HG03354 (cell line): ENCODE results near the gene LINS1.

Experiments used
- ATAC-seq: cut with Tn5 transposase; IDR thresholded peaks from one replicate; pipeline ENCODE4 v1.9.1; 2021; ENCODE audit warnings: mild to moderate bottlenecking; ENCODE audit not compliant: unreplicated experiment, poor library complexity, severe bottlenecking

Gene LINS1, protein sequence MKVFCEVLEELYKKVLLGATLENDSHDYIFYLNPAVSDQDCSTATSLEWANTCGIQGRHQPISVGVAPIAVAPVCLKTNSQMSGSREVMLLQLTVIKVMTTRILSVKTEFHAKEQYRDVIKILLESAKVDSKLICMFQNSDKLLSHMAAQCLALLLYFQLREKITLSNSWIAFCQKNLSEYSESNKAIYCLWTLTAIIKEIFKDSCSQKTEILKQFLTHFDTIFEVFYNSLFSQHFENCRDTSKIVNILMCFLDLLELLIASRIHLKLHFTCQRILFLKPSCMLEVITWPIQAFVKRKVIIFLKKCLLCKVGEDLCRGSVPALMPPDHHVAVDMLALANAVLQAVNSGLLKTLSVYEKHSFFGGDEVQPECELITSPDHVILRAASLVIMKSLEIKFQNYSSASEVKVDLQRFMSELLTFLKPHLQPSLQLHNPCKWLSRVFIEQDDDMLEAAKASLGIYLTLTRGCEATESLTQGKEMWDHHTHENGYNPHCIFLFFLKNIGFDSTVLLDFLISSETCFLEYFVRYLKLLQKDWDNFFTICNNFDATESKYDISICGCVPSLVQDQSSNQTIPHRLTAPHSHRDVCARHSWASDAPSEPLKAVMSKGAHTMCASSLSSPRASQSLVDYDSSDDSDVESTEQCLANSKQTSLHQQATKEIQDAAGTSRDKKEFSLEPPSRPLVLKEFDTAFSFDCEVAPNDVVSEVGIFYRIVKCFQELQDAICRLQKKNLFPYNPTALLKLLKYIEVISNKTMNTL

GRCh38 chr15:100602064-100602822, at the start of gene LINS1, which contains the start of gene ASB7:
TSS of gene LINS1 (minus strand) at chr15:100602184. CDS start at chr15:100580842, 21,342 bp downstream.
TSS of gene ASB7 (plus strand) at chr15:100602589. CDS start at chr15:100612217, 9,628 bp downstream.
- peak; percentile 90 for ATAC-seq

DNA sequence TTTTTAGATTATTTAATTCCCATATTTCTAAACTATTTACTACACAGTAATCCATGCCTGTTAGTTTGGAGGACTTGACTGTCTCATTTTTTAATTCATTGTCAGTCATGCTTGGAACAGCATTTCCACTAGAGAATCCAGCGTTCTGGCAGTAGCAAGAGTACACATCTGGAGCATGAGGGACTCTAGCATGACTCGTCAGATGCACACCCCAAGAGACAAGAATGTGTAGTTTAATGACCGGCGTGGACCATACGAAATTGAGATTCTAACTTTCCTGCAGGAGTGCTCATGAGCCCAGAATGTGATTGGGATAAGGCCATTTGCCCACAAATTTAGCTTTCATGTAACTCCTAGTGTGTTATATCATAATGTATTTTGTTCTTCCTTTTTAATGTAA, 49.3 kb upstream of the LINS1 start:
- no peak for ATAC-seq

DNA sequence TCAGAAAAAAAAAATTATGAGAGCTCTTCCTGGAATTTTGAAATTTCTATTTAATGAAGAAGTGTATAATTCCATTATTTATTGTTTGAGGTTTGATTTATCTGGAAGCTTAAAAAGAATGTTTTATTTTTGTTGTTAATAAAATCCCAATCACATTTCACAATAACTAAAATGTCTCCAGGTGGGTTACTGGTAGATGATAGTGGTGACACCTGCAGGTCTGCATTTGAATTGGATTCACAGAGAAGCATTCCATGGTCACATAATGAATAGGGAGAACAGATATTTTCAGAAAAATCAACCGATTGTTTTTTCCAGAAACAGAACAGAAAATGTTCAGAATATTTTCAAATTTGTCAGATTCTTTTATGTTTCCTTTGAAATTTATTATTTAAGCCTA, 48.7 kb upstream of the LINS1 start:
- no peak for ATAC-seq

DNA sequence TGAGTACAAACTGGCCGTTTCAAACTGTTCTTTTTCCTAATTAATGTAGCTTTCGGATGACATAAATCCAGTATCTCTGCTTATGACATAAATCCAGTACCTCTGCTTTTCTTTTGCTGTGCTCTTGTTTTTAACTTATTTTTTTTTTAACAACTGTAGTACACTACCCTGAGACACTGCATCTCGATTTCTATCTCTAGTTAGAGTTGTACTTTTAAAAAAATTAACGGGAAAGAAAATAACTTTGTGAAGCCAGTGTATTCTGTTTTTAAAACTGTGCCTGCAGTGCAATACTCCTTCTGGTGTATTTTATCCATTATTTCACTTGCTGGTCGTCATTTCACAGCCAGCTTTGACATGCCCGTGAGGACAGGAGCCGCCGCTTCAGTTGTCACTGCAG, 47.0 kb upstream of the LINS1 start:
- ATAC-seq = no peak

DNA sequence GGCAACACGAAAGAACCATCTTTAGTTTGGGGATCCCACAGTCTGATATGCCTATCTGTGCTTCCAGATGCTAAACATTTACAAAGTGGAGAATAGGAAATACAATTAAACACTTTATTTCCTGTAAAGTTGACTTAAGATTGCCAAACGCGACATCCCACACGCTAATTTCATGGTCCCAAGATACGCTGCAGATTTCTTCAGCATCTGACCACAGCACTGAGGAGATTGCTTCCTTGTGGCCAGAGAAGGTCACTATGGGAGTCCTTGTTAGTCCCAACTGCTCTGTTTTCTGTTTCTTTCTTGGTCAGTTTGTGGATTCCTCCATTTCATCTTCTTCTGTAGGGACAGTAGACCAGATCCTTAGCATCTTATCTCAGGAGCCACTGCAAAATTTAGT, 43.7 kb upstream of the LINS1 start:
- no peak for ATAC-seq

- no peak for ATAC-seq
These were observed 41.0 kb upstream of the LINS1 start for GRCh38 chr15:100642950-100643338.

DNA sequence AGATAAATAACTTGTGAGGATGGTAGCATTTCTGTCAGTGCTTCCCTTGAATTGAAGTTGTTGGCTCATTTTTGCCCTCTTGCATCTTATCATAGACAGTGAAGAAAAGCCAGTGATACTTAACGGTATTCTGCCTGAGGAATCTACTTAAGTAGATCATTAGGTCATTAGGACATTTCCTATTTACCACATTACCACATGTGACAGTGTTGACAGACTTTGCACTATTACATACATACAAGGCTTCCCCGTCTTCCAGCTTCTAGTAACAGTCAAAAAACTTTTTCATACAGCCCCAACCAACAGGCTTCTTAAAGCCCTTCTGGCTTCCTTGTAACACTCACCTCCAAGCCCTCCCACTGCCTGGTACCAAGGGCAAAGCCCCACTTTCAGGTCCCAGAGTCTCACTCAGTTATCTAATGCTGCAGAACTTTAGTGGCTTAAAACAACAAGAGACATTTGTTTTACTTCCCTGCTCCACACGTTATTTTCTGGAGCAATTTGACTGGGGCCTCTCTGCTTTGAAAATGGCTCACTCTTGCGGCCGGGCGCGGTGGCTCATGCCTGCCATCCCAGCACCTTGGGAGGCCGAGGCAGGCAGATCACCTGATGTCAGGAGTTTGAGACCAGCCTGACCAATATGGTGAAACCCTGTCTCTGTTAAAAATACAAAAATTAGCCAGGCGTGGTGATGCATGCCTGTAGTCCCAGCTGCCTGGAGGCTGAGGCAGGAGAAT, 40.4 kb upstream of the LINS1 start:
- no peak for ATAC-seq

DNA sequence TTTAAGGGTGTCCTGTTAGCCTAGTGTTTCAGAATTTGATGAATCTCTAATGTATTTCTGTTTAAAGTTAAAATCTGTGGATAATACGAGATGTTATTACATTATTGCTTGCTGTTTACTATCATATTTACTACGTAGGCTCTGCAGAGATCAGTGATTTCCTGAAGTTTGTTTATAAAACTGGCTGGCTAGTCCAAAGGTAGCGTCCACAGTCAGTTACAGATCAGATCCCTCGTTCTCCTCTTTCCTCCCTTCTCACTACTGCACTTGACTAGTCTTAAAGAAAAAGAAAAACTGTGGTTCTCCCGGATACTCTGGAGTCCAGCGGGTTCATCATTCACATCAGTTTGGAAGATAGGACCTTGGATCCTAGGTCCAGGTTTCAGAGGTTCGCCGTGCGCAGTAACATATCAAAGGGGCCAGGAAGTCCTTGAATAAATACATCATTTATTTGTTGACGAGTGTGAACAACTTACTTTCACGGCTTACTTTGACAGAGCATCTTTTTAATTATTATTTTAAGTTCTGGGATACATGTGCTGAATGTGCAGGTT, 36.3 kb upstream of the LINS1 start:
- no peak for ATAC-seq

DNA sequence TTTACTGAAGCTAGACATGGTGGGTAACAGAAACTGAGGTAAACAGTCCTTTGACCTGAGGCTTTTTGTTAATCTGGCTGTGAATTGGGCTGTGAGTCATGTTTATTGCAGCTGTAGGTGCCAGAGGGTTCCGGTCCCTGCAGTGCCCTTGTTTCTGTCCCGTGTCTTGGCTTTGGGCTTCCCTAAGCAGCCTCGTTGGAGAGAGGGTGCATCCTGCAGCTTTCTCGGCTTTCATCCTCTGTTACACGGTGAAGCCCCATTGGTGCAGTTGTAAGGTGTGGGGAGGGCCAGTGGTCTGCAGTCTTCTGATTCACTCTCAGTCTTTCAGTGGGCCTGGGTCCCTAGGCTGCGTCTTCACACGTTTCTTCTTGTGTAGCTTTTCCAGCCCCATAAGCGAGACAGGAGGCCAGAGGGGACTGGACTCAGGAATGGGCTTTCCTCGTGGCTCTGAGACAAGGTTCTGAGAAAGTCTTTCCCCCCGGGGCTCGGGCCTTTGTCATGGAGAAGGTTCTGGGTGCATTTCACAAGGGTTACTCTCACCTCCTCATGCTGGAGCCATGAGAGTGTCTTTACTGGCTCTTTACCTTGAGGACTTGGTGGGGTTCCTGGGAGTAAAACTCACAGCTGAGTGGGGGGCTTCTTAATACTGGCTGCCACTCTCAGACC, 33.6 kb upstream of the LINS1 start:
- no peak for ATAC-seq

DNA sequence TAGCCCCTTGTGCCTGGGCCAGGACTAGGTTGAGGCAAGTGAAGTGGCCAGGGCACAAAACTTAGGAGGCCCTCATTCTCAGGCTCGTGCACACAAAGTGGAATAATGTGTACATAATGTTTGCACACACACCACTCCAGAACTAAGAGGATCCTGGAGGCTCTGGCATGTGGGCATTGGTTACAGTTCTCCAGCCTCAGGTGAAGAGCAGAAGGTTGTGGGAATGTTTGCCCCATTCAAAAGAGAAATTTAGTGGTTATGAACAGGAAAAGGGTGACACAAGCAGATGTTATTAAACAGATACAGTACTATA, 31.7 kb upstream of the LINS1 start:
- no peak for ATAC-seq

DNA sequence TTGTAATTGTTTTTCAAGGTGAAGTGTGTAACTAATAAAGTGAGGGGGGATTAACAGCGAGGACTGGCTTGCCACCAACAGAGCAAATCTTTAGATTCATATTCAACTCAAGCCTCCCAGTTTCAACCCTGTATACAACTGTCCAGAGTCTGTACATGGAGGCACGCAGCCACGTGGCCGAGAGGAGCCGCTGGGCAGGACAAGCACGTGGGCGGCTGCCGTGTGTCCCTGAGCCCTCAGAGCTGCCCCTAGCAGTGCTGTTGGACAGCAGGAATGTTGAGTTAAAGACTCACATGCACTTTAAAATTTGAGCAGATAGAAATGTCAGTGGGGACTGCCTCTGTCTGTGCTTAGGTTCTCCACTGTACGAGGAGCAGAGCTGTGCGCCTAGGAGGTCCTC, 29.8 kb upstream of the LINS1 start:
- no peak for ATAC-seq

DNA sequence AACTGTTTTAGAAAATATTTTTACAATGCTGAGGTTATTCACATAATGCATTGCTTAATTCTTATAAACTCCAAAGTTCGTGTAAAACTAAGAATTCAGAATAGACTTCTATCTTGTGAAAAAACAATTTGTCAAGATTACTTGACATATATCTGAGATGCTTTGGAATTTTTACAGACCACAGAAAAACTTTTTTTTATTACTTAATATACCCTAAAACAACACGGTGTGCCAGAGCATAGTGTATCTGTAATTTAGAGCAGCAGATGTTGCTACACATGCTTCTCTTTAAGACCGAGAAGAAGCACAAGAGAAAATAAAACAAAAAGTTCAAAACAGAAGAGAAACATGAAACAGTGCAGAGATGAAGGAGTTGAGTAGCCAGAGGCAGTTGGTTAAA, 26.8 kb upstream of the LINS1 start:
- no peak for ATAC-seq

GRCh38 chr15:100627789-100628395, 25.9 kb upstream of the LINS1 start:
- ATAC-seq = peak; percentile 84

- ATAC-seq = no peak
These were observed 21.3 kb upstream of the LINS1 start for GRCh38 chr15:100623301-100623700.

GRCh38 chr15:100616700-100617099, 14.7 kb upstream of the LINS1 start:
- no peak for ATAC-seq

DNA sequence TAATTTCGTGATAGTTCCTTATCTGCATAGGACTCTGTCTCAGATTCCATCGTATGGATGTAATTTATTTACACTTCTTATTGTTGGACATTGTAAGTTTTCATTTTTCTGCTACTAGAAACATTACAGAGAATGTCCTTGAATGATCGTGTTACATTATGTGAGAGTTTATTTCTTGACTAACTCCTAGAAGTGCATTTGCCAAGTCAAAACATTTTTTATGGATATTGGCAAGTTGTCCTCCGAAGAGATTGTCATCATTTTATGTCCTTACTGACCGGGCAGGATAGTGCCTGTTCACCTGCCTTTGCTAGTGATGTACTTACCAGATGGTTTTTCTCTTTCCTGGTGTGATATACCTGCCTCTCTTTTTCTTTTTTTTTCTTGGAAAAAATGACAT, 13.8 kb upstream of the LINS1 start:
- no peak for ATAC-seq

DNA sequence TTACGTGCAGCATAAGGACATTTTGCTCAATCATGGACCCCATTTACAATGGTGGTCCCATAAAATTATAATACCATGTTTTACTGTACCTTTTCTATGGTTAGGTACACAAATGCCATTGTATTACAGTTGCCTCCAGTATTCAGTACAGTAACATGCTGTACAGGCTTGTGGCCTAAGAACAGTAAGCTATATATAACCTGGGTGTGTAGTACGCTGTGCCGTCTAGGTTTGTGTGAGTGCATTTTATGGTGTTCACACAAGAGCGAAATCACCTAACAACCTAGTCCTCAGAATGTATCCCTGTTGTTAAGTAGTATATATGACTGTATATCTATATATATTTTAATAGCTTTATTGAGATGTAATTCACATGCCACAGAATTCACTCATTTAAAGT, 12.9 kb upstream of the LINS1 start:
- ATAC-seq = no peak

DNA sequence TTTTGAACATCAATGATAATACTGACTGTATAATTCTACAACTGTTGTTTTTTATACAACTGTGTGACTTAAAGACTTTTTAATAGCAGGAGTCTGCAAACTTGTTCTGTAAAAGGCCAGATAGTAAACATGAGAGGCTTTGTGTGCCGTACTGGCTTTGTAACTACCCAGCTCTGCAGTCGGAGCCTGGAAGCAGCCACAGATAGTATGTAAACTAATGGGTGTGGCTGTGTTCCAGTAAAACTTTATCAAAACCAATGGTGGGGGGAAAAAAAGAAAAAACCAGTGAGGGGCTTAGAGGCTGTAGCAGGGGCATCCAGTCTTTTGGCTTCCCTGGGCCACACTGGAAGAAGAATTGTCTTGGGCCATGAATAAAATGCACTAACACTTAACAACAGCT, 12.4 kb upstream of the LINS1 start:
- no peak for ATAC-seq

- no peak for ATAC-seq
These were observed 11.2 kb upstream of the LINS1 start for GRCh38 chr15:100613208-100613607.
